Gastrocnemius medialis (tissue), 4 donors: ENCODE measurements around the gene IL26. TPM values are rescaled to one million over a fixed set of nuclear protein-coding genes. Genes with fewer than 3 reads are reported as not detected.
A peak's percentile ranks its signal among the peaks of the same experiment; 100 is the strongest.

Source experiments
- ATAC-seq, 2 donors: fragments of 150-250 bp; one replicate each; pipeline ENCODE4 v1.9.1; 2016
- DNase-seq, 2 donors: peaks; one replicate each; pipeline ENCODE4 v3.0.0-alpha.2; 2019
- H3K27ac ChIP-seq, 4 donors: fragments of 200-600 bp; sonication (generic); 1 replicate in 1 of 4; 2 replicates in 3 of 4; pipeline ENCODE4 v1.5.1; 2016 to 2018; ENCODE audit warnings: mild to moderate bottlenecking in 2 of 4, moderate library complexity in 1 of 4
- H3K27me3 ChIP-seq, 3 donors: fragments of 200-600 bp; sonication (generic) in 2 of 3; 1 replicate in 1 of 3; 2 replicates in 2 of 3; pipeline versions ENCODE4 v1.5.1 to v1.6.0; 2016 to 2019; ENCODE audit warnings: mild to moderate bottlenecking in 1 of 3, moderate library complexity in 1 of 3
- H3K36me3 ChIP-seq, 2 donors: fragments of 200-600 bp; sonication (generic) in 1 of 2; one replicate each; pipeline ENCODE4 v1.5.1; 2017 to 2018
- H3K4me1 ChIP-seq, 2 donors: fragments of 200-600 bp; sonication (generic) in 1 of 2; one replicate each; pipeline ENCODE4 v1.5.1; 2016 to 2017; ENCODE audit warnings: mild to moderate bottlenecking in 2 of 2
- H3K4me3 ChIP-seq, 4 donors: fragments of 200-600 bp; sonication (generic) in 3 of 4; 1 replicate in 1 of 4; 2 replicates in 3 of 4; pipeline ENCODE4 v1.5.1; 2016 to 2019; ENCODE audit warnings: mild to moderate bottlenecking in 2 of 4
- H3K9me3 ChIP-seq, 3 donors: fragments of 200-600 bp; sonication (generic) in 2 of 3; 1 replicate in 1 of 3; 2 replicates in 2 of 3; pipeline ENCODE4 v1.5.1; 2016 to 2019
- CTCF ChIP-seq, 5 experiments: fragments of 450-650 bp in 3 of 5; fragments of 200-600 bp in 2 of 5; sonication (generic) in 2 of 5; IDR thresholded peaks in 4 of 5; conservative IDR thresholded peaks in 1 of 5; 1 replicate in 4 of 5; 2 replicates in 1 of 5; pipeline ENCODE4 v1.5.1; 2016 to 2019; ENCODE audit warnings: antibody characterized with exemption in 5 of 5, mild to moderate bottlenecking in 3 of 5, moderate library complexity in 3 of 5
- POLR2A ChIP-seq, 2 donors: fragments of 450-650 bp; IDR thresholded peaks; one replicate each; pipeline ENCODE4 v1.6.1; 2017; ENCODE audit warnings: antibody characterized with exemption in 2 of 2, mild to moderate bottlenecking in 2 of 2, moderate library complexity in 2 of 2
- in situ Hi-C, 4 donors: fragments of 200-750 bp; cut with MboI; loops; one replicate each; pipeline versions ENCODE4 v1.15.0 to v1.8.0; 2017; ENCODE audit warnings: low sequenced_read_pairs in 4 of 4
- intact Hi-C: fragments of 100-400 bp; cut with DNase I; formaldehyde crosslinking; loops from one replicate; pipeline ENCODE4 v1.15.1; 2023; ENCODE audit warnings: low total_unique reads
- total RNA-seq, 4 donors: library from RNA; depleted of rRNA; stranded (reverse); fragments of >200 nt; gene quantifications; one replicate each; pipeline versions ENCODE4 v1.1.0 to v1.2.3, GENCODE V29; 2016

The IL26 gene
- total RNA-seq, 4 donors from 2014 or later = not detected

GRCh38 chr12:68166317-68166831 lies 59.2 kb downstream of the IL26 start:
- TF ChIP-seq CTCF (IDR thresholded peaks at IDR 0.05 in 4 of 5, conservative IDR thresholded peaks at IDR 0.05 in 1 of 5) = no peak
- TF ChIP-seq POLR2A (IDR thresholded peaks at IDR 0.05) = no peak
- Histone ChIP-seq H3K9me3 (no peaks in the 10 kb centered on the region), H3K27me3 (no peaks in the 10 kb centered on the region), H3K4me1 (peaks cover 0 to 8% of the 10 kb centered on the region in 2 donors), H3K27ac (peak overlapping the region in 3 of 4 donors; percentile 41 to 49 (median 42)), H3K36me3 (no peaks in the 10 kb centered on the region), H3K4me3 (no peak overlapping the region)
- DNase-seq = no peak
- ATAC-seq = peak; percentile 87 to 94
- intact Hi-C loops = no loop called here
- in situ Hi-C loops = loop anchor here in 1 of 4 donors (25.0 kb wide), 1 partner anchor 104 kb away; no protein-coding TSS in a partner anchor

- no peak overlapping the region for H3K4me3 ChIP-seq
- intact Hi-C loops = no loop called here
- TF ChIP-seq CTCF (IDR thresholded peaks at IDR 0.05 in 4 of 5, conservative IDR thresholded peaks at IDR 0.05 in 1 of 5) (no peak), POLR2A (IDR thresholded peaks at IDR 0.05) (no peak)
- ATAC-seq = no peak
- no peak overlapping the region for H3K27ac ChIP-seq
- no peaks in the 10 kb centered on the region for H3K36me3 ChIP-seq
- H3K4me1 ChIP-seq = peaks cover 0 to 8% of the 10 kb centered on the region in 2 donors
- no peaks in the 10 kb centered on the region for H3K9me3 ChIP-seq
- in situ Hi-C loops = loop anchor here in 1 of 4 donors (25.0 kb wide), 1 partner anchor 101 kb away; no protein-coding TSS in a partner anchor
- no peak for DNase-seq
- H3K27me3 ChIP-seq = no peaks in the 10 kb centered on the region
These were observed 62.0 kb downstream of the IL26 start for GRCh38 chr12:68163560-68164081.

- Histone ChIP-seq H3K36me3 (no peaks in the 10 kb centered on the region), H3K4me3 (no peak overlapping the region), H3K27me3 (no peaks in the 10 kb centered on the region), H3K4me1 (peaks cover 0 to 8% of the 10 kb centered on the region in 2 donors), H3K27ac (no peak overlapping the region), H3K9me3 (no peaks in the 10 kb centered on the region)
- TF ChIP-seq CTCF (IDR thresholded peaks at IDR 0.05 in 4 of 5, conservative IDR thresholded peaks at IDR 0.05 in 1 of 5) (no peak), POLR2A (IDR thresholded peaks at IDR 0.05) (no peak)
- ATAC-seq = no peak
- in situ Hi-C loops = loop anchor here in 1 of 4 donors (25.0 kb wide), 1 partner anchor 100 kb away; no protein-coding TSS in a partner anchor
- intact Hi-C loops = no loop called here
- DNase-seq = no peak
These were observed 63.2 kb downstream of the IL26 start for GRCh38 chr12:68162374-68162773.

GRCh38 chr12:68159681-68160304 lies 65.8 kb downstream of the IL26 start, which contains the start of gene IFNG:
Gene IFNG, minus strand, starts transcription at chr12:68159740. Its CDS starts 125 bp downstream, at chr12:68159615.
- TF ChIP-seq POLR2A (IDR thresholded peaks at IDR 0.05) (no peak), CTCF (IDR thresholded peaks at IDR 0.05 in 4 of 5, conservative IDR thresholded peaks at IDR 0.05 in 1 of 5) (no peak)
- in situ Hi-C loops (loop anchor here in 1 of 4 donors (25.0 kb wide), 1 partner anchor 97 kb away; no protein-coding TSS in a partner anchor), intact Hi-C loops (loop anchor here (2.0 kb wide), 1 partner anchor 119 kb away; no protein-coding TSS in a partner anchor)
- Histone ChIP-seq H3K4me3 (no peak within 1 kb of the TSS), H3K9me3 (no peaks in the 10 kb centered on the region), H3K27ac (no peak within 1 kb of the TSS), H3K4me1 (no peaks in the 10 kb centered on the region), H3K36me3 (no peaks in the 10 kb centered on the region), H3K27me3 (no peaks in the 10 kb centered on the region)
- DNase-seq = no peak
- no peak for ATAC-seq
